AG08395 (cell line): ENCODE data around the gene FZD1.

Source experiments
- DNase-seq: peaks from one replicate; pipeline ENCODE4 v3.0.0; 2012; ENCODE audit warnings: mixed read lengths, low spot score

Gene FZD1

DNA sequence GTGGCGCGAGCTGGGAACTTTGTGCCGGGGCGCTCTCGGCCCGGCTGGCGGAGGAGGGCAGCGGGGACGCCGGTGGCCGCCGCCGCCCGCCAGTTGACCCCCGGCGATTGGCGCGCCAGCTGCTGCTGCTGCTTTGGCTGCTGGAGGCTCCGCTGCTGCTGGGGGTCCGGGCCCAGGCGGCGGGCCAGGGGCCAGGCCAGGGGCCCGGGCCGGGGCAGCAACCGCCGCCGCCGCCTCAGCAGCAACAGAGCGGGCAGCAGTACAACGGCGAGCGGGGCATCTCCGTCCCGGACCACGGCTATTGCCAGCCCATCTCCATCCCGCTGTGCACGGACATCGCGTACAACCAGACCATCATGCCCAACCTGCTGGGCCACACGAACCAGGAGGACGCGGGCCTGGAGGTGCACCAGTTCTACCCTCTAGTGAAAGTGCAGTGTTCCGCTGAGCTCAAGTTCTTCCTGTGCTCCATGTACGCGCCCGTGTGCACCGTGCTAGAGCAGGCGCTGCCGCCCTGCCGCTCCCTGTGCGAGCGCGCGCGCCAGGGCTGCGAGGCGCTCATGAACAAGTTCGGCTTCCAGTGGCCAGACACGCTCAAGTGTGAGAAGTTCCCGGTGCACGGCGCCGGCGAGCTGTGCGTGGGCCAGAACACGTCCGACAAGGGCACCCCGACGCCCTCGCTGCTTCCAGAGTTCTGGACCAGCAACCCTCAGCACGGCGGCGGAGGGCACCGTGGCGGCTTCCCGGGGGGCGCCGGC lies 870 bp downstream of the FZD1 start:
- DNase-seq: peak; percentile 20

- no peak for DNase-seq
These were observed 1.4 kb downstream of the FZD1 start for GRCh38 chr7:91265693-91266066.

DNA sequence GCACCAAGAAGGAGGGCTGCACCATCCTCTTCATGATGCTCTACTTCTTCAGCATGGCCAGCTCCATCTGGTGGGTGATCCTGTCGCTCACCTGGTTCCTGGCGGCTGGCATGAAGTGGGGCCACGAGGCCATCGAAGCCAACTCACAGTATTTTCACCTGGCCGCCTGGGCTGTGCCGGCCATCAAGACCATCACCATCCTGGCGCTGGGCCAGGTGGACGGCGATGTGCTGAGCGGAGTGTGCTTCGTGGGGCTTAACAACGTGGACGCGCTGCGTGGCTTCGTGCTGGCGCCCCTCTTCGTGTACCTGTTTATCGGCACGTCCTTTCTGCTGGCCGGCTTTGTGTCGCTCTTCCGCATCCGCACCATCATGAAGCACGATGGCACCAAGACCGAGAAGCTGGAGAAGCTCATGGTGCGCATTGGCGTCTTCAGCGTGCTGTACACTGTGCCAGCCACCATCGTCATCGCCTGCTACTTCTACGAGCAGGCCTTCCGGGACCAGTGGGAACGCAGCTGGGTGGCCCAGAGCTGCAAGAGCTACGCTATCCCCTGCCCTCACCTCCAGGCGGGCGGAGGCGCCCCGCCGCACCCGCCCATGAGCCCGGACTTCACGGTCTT lies 1.9 kb downstream of the FZD1 start:
- DNase-seq: no peak

DNA sequence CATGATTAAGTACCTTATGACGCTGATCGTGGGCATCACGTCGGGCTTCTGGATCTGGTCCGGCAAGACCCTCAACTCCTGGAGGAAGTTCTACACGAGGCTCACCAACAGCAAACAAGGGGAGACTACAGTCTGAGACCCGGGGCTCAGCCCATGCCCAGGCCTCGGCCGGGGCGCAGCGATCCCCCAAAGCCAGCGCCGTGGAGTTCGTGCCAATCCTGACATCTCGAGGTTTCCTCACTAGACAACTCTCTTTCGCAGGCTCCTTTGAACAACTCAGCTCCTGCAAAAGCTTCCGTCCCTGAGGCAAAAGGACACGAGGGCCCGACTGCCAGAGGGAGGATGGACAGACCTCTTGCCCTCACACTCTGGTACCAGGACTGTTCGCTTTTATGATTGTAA lies 2.5 kb downstream of the FZD1 start:
- DNase-seq: no peak

GRCh38 chr7:91267171-91267955 lies 3.1 kb downstream of the FZD1 start:
- peak; percentile 59 for DNase-seq

GRCh38 chr7:91270372-91270771 lies 6.1 kb downstream of the FZD1 start:
- DNase-seq: no peak

DNA sequence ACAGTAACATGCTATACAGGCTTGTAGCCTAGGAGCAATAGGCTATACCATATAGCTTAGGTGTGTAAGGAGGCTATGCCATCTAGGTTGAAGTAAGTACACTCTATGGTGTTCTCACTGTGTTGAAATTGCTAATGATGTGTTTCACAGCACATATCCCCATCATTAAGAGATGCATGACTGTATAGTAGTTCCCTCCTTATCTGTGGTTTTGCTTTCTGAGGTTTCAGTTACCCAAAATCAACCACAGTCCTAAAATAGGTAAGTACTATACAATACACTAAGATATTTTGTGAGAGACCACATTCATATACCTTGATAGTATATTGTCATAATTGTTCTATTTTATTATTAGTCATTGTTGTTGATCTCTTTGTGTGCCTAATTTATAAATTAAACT lies 12.7 kb downstream of the FZD1 start:
- DNase-seq: no peak

GRCh38 chr7:91280185-91280584 lies 16.0 kb downstream of the FZD1 start:
- DNase-seq: no peak

GRCh38 chr7:91280604-91281003 lies 16.4 kb downstream of the FZD1 start:
- DNase-seq: no peak

DNA sequence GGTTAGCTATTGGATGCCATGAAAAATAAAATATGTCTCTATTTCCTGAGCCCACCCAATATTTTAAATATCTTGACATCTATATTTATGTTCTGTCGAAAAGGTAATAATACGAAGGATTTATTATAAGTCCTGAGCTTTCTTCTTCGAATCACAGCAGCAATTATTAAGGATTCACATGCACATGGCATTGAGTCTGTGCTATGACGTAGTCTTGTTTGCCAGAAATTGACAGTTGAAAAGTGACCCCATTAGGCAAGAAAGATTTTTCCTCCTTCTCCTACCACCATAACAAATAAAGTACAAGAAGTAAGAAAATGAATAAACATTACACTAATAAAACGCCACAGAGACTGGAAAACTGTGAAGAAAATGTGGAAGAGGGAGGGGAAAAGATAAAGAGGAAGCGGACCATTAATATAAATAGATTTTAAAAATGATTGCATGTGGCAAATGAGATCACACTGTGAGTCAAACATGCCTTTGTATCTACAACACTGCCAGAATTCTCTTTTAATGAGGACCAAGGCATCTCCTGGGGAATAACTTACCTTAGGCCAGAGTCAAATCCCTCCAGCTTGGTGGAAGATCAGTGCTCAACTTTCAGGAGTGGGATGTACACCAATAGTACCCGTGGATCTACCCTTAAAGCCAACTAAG lies 21.6 kb downstream of the FZD1 start:
- peak; percentile 34 for DNase-seq

GRCh38 chr7:91286432-91286831 lies 22.2 kb downstream of the FZD1 start:
- DNase-seq: no peak

DNA sequence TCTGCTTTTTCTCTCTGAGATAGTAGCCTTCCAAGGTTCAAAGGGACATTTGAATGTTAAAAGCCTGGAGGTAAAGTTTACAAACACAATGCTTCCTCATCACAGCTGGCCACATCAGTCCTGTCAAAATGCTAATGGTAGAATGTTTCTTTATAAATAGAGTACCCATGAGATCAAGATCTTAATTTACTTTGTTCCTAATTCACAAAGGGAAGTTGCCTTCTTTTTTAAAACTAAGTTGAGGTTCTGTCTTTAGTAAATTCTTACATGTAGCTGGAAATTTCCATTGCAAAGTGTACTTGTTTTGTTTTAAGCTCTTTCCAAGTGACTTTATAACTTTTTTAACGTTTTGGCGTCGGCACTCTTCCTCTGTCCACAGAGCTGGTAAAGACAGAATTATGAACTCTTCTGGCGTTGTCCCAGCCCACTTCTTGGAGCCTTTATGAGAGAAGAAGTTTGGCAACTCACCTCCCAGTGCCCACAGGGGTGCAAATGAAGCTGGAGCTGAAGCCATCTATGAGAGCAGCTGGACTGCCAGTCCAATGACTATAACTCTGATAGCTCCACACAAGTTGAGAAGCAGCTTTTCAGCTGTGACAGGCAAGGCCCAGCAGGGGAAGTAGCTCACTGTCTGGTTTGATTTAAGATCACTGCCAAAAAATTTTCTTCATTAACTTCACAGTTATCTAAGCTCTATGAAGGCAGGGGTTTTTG lies 23.3 kb downstream of the FZD1 start:
- DNase-seq: no peak

- DNase-seq: no peak
These were observed 24.1 kb downstream of the FZD1 start for GRCh38 chr7:91288208-91288824.

GRCh38 chr7:91289633-91290254 lies 25.5 kb downstream of the FZD1 start:
- DNase-seq: no peak

GRCh38 chr7:91291302-91291701 lies 27.1 kb downstream of the FZD1 start:
- no peak for DNase-seq

DNA sequence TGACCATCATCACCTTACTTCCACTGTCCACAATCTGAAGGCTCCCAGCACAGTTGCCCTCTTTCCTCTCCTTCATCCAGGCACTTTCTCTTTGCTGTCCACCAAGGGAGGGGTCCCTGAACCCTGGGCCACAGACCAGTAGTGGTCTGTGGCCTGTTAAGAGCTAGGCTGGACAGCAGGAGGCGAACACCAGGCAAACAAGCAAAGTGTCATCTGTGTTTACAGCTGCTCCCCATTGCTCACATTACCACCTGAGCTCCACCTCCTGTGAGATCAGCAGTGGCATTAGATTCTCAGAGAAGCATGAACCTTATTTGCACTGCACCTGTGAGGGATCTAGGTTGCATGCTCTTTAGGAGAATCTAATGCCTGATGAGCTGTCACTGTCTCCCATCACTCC lies 27.7 kb downstream of the FZD1 start:
- DNase-seq: no peak

GRCh38 chr7:91292506-91292905 lies 28.3 kb downstream of the FZD1 start:
- DNase-seq: no peak

DNA sequence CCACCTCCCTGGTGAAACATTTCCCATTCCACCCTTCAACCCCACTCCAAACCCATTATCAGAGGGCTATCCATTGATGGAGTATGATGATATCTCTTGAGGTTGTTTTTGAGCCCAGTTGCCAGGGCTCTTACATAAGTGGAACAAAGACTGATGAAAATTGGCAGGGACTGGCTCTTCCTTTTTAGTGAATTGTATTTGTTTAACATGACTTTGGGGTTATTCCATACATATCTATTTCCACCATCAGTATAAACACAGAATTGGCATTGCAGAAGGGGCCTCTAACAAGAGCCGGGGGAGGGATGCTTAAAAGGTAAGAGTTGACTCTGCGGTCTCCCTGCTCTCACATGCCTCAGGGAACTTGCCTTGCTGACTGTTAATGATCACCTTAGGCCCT lies 28.9 kb downstream of the FZD1 start:
- no peak for DNase-seq

- DNase-seq: no peak
These were observed 29.6 kb downstream of the FZD1 start for GRCh38 chr7:91293840-91294239.

DNA sequence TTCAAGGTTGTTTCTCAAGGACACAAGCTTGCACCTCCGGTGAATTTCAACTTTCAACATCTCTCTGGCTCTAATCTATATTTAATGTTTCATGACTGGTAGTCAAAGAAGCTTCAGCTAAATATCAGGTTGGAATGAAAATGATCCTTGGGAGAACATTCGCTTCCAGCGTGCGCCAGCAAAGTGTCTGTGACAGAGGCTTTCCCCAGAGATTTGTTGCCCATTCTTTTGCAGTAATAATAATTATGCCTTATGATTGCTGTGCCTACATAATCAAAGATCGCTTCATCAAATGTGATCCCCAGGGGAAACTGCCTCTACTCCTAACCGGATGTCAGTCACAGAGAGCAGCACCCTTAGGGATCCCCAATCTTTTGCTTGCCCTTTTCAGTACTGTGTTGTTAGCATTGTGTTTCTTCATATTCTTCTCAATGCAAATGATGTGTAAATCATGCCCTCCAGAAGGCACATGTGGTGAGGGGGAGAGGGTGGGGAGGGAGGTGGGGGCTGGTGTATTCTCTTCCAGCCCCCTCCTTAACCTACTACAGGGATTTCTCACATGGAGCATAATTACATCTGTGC lies 30.5 kb downstream of the FZD1 start:
- DNase-seq: no peak

DNA sequence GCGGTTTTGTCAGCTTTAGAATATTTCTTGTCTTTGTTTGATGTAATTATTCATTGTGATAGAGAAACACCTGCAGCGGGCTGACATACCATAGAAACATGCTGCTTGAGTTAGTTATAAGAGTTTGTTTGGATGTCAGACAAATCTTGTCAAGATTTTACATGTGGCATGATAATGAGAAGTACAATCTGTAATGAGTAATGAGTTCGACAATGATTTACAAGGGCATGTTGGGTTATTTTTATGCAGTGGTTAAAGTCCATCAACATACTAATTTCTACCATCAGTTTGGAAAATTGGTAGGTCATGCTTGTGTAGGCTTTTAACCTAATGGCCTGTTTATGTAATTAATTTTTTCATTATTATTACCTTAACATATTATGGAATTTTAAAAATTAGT lies 31.3 kb downstream of the FZD1 start:
- no peak for DNase-seq
